Stimulated activated CD8-positive, alpha-beta memory T cell treated with anti-CD3 and anti-CD28 coated beads, Interleukin-15, amount 100 ng/mL, for 24 hours (primary cell): ENCODE data around the gene ACTL6B.
"Not testable (repeated sequence)": the region's sequence is repeated elsewhere in the genome, so short reads cannot be mapped to it uniquely, and the experiment has no call there.

Experiments used
- DNase-seq: peaks from one replicate; pipeline ENCODE4 v3.0.0-alpha.2; 2020; ENCODE audit warnings: low read depth

ACTL6B gene

GRCh38 chr7:100671353-100672327 is 15.4 kb upstream of the ACTL6B start:
- DNase-seq = no peak

- DNase-seq = no peak
These were observed 13.8 kb upstream of the ACTL6B start for GRCh38 chr7:100670074-100670473.

GRCh38 chr7:100669106-100669505 is 12.9 kb upstream of the ACTL6B start:
- not testable (repeated sequence) for DNase-seq

GRCh38 chr7:100668069-100668449 is 11.8 kb upstream of the ACTL6B start:
- no peak for DNase-seq

- DNase-seq = no peak
These were observed 11.3 kb upstream of the ACTL6B start for GRCh38 chr7:100667331-100668068.

- no peak for DNase-seq
These were observed 9.0 kb upstream of the ACTL6B start for GRCh38 chr7:100665168-100665726.

- not testable (repeated sequence) for DNase-seq
These were observed 6.0 kb upstream of the ACTL6B start for GRCh38 chr7:100662194-100662776.

GRCh38 chr7:100654908-100655831 is 1.1 kb downstream of the ACTL6B start:
- no peak for DNase-seq

- no peak for DNase-seq
These were observed 6.3 kb downstream of the ACTL6B start for GRCh38 chr7:100649826-100650565.

GRCh38 chr7:100642534-100642907 is 13.7 kb downstream of the ACTL6B start:
- DNase-seq = no peak

GRCh38 chr7:100641860-100642533 is 14.3 kb downstream of the ACTL6B start:
- no peak for DNase-seq

- no peak for DNase-seq
These were observed 14.8 kb downstream of the ACTL6B start, which contains the start of gene TFR2 for GRCh38 chr7:100641463-100641859. Gene TFR2, minus strand, starts transcription at chr7:100641552. Its CDS starts 43 bp downstream, at chr7:100641509.

- no peak for DNase-seq
These were observed 15.5 kb downstream of the ACTL6B start for GRCh38 chr7:100640517-100641440.

GRCh38 chr7:100639995-100640516 is 16.2 kb downstream of the ACTL6B start:
- no peak for DNase-seq

- DNase-seq = peak; percentile 21
These were observed 23.1 kb downstream of the ACTL6B start for GRCh38 chr7:100632951-100633717.

GRCh38 chr7:100630066-100630465 is 26.2 kb downstream of the ACTL6B start:
- DNase-seq = no peak

GRCh38 chr7:100629117-100629716 is 27.0 kb downstream of the ACTL6B start:
- DNase-seq = no peak
